IMR-90 (cell line): Measurements from ENCODE around the gene RNF4. TPM values are rescaled to one million over a fixed set of nuclear protein-coding genes. Genes with fewer than 3 reads are reported as not detected.

ENCODE experiments used
- ATAC-seq: fragments of 200-7000 bp; cut with Tn5 transposase; 2 replicates; pipeline ENCODE4 v1.9.1; 2020; ENCODE audit warnings: low read depth, mild to moderate bottlenecking, moderate library complexity
- BruUV-seq: library from RNA; stranded (reverse); fragments of 400-500 nt; replicated peaks from 2 replicates; lab custom pipeline; 2021; lab: Mats Ljungman, UMichigan
- CTCF ChIA-PET: fragments of 300-600 bp; formaldehyde crosslinking; extraction: SDS; loops from one replicate; lab custom pipeline; 2021; ENCODE audit warnings: antibody characterized with exemption; lab: Yijun Ruan, JAX
- POLR2A ChIA-PET: fragments of 300-600 bp; sonication (Branson Sonifier 250); formaldehyde crosslinking; loops from one replicate; lab custom pipeline; 2022; ENCODE audit warnings: antibody characterized with exemption; ENCODE audit not compliant: unreplicated experiment; lab: Charles Lee
- DNase-seq: peaks from one replicate; pipeline ENCODE4 v3.0.0; 2013
- H2AFZ ChIP-seq: replicated peaks from 2 replicates; pipeline ENCODE3; 2013; ENCODE audit warnings: low read length, mild to moderate bottlenecking; ENCODE audit not compliant: poor library complexity
- H2AK5ac ChIP-seq: 2 replicates; pipeline ENCODE4 v1.6.1; 2013; ENCODE audit warnings: low read depth, low read length, inconsistent platforms
- H2AK9ac ChIP-seq: replicated peaks from 2 replicates; pipeline ENCODE3; 2013; ENCODE audit warnings: mild to moderate bottlenecking, low read depth, low read length, moderate library complexity; ENCODE audit not compliant: poor library complexity
- H2BK120ac ChIP-seq: 2 replicates; pipeline ENCODE4 v1.6.1; 2013; ENCODE audit warnings: low read depth, low read length, inconsistent platforms
- H2BK15ac ChIP-seq: 3 replicates; pipeline ENCODE4 v1.6.1; 2013; ENCODE audit warnings: low read depth, low read length, inconsistent platforms
- H2BK20ac ChIP-seq: 2 replicates; pipeline ENCODE4 v1.6.1; 2013; ENCODE audit warnings: low read depth, mild to moderate bottlenecking, inconsistent platforms, low read length, moderate library complexity
- H2BK5ac ChIP-seq: 2 replicates; pipeline ENCODE4 v1.6.1; 2013; ENCODE audit warnings: mild to moderate bottlenecking, low read depth, low read length, inconsistent platforms; ENCODE audit not compliant: poor library complexity, severe bottlenecking
- H3K14ac ChIP-seq: replicated peaks from 2 replicates; pipeline ENCODE4 v1.6.1; 2013; ENCODE audit warnings: low read depth, low read length, inconsistent platforms
- H3K18ac ChIP-seq: 2 replicates; pipeline ENCODE4 v1.6.1; 2013; ENCODE audit warnings: low read depth, low read length, control low read depth
- H3K23ac ChIP-seq: 2 replicates; pipeline ENCODE4 v1.6.1; 2013; ENCODE audit warnings: low read depth, low read length, inconsistent platforms
- H3K27ac ChIP-seq: 2 replicates; pipeline ENCODE4 v1.5.1; 2013; ENCODE audit warnings: mild to moderate bottlenecking, control low read depth, low read length; ENCODE audit not compliant: insufficient read depth
- H3K27me3 ChIP-seq: 2 replicates; pipeline ENCODE4 v1.6.1; 2013; ENCODE audit warnings: low read length; ENCODE audit not compliant: control insufficient read depth, insufficient read depth
- H3K36me3 ChIP-seq: 2 replicates; pipeline ENCODE4 v1.6.1; 2013; ENCODE audit warnings: low read length, mixed read lengths; ENCODE audit not compliant: control insufficient read depth, insufficient read depth
- H3K4ac ChIP-seq: 2 replicates; pipeline ENCODE4 v1.6.1; 2013; ENCODE audit warnings: low read depth, low read length, inconsistent platforms
- H3K4me1 ChIP-seq: 2 replicates; pipeline ENCODE4 v1.6.1; 2013; ENCODE audit warnings: low read length, mixed read lengths; ENCODE audit not compliant: control insufficient read depth, insufficient read depth
- H3K4me2 ChIP-seq: 2 replicates; pipeline ENCODE4 v1.6.1; 2013; ENCODE audit warnings: low read depth, mild to moderate bottlenecking, control low read depth, low read length, moderate library complexity
- H3K4me3 ChIP-seq: 2 replicates; pipeline ENCODE4 v1.5.1; 2013; ENCODE audit warnings: low read depth, mild to moderate bottlenecking, control low read depth, low read length, moderate library complexity; ENCODE audit not compliant: insufficient read depth
- H3K56ac ChIP-seq: 2 replicates; pipeline ENCODE4 v1.6.1; 2013; ENCODE audit warnings: low read length, inconsistent platforms; ENCODE audit not compliant: insufficient read depth; ENCODE audit errors: extremely low read depth
- H3K79me1 ChIP-seq, 2 experiments: 2 replicates each; pipeline ENCODE4 v1.6.1; 2013; ENCODE audit warnings: low read length in 2 of 2, inconsistent platforms in 1 of 2, low read depth in 1 of 2
- H3K9ac ChIP-seq: 2 replicates; pipeline ENCODE4 v1.6.1; 2013; ENCODE audit warnings: low read depth, low read length, control low read depth
- H3K9me1 ChIP-seq: 2 replicates; pipeline ENCODE4 v1.6.1; 2013; ENCODE audit warnings: low read length, inconsistent platforms; ENCODE audit not compliant: insufficient read depth
- H3K9me3 ChIP-seq: 2 replicates; pipeline ENCODE4 v1.6.1; 2013; ENCODE audit warnings: low read length; ENCODE audit not compliant: control insufficient read depth, insufficient read depth
- H4K20me1 ChIP-seq: 2 replicates; pipeline ENCODE4 v1.6.1; 2013; ENCODE audit warnings: low read length, inconsistent platforms; ENCODE audit not compliant: insufficient read depth
- H4K5ac ChIP-seq: 2 replicates; pipeline ENCODE4 v1.6.1; 2013; ENCODE audit warnings: mild to moderate bottlenecking, low read depth, low read length, control low read depth
- H4K8ac ChIP-seq, 2 experiments: 2 replicates each; pipeline ENCODE4 v1.6.1; 2013; ENCODE audit warnings: low read depth in 2 of 2, low read length in 2 of 2, control low read depth in 1 of 2, inconsistent platforms in 1 of 2
- H4K91ac ChIP-seq: 2 replicates; pipeline ENCODE4 v1.6.1; 2013; ENCODE audit warnings: low read depth, low read length, inconsistent platforms; ENCODE audit not compliant: insufficient read depth
- BHLHE40 ChIP-seq: fragments of 150-350 bp; IDR thresholded peaks from 2 replicates; pipeline ENCODE4 v1.6.1; 2016; ENCODE audit warnings: mild to moderate bottlenecking, low read depth, low read length
- FOS ChIP-seq: fragments of 150-350 bp; IDR thresholded peaks from 2 replicates; pipeline ENCODE4 v1.6.1; 2016; ENCODE audit warnings: low read depth, low read length
- MAZ ChIP-seq: IDR thresholded peaks from 2 replicates; pipeline ENCODE4 v1.6.1; 2012; ENCODE audit warnings: low read depth, mild to moderate bottlenecking, low read length, improper control_type of control experiment, moderate library complexity, borderline replicate concordance
- MXI1 ChIP-seq: IDR thresholded peaks from 2 replicates; pipeline ENCODE4 v1.6.1; 2012; ENCODE audit warnings: low read depth, mild to moderate bottlenecking, low read length, moderate library complexity, borderline replicate concordance
- NFE2L2 ChIP-seq: fragments of 150-350 bp; IDR thresholded peaks from 2 replicates; pipeline ENCODE4 v1.6.1; 2016; ENCODE audit warnings: low read depth, mild to moderate bottlenecking, low read length
- POLR2A ChIP-seq: IDR thresholded peaks from 2 replicates; pipeline ENCODE4 v1.6.1; 2012; ENCODE audit warnings: mild to moderate bottlenecking, low read depth, low read length
- RAD21 ChIP-seq: IDR thresholded peaks from 2 replicates; pipeline ENCODE4 v1.6.1; 2012; ENCODE audit warnings: low read length, improper control_type of control experiment
- RCOR1 ChIP-seq: IDR thresholded peaks from 2 replicates; pipeline ENCODE4 v1.6.1; 2012; ENCODE audit warnings: mild to moderate bottlenecking, low read length, improper control_type of control experiment; ENCODE audit not compliant: insufficient replicate concordance
- SMC3 ChIP-seq: fragments of 150-350 bp; IDR thresholded peaks from 2 replicates; pipeline ENCODE4 v1.6.1; 2016; ENCODE audit warnings: low read depth, mild to moderate bottlenecking, antibody characterized with exemption, low read length, moderate library complexity
- WGBS, 2 experiments: methylation state at CpG; one replicate each; pipeline versions ENCODE4 v1.1.5 to v1.1.7; 2013; ENCODE audit warnings: missing lambda C conversion rate in 2 of 2; ENCODE audit not compliant: insufficient read length in 1 of 2; ENCODE audit errors: extremely low coverage in 2 of 2; 5-methylcytosine and 5-hydroxymethylcytosine counted together
- dilution Hi-C: fragments of 300-500 bp; cut with HindIII; formaldehyde crosslinking; loops from one replicate; pipeline ENCODE4 v1.14.3; 2018; ENCODE audit warnings: low sequenced_read_pairs; ENCODE audit not compliant: unreplicated experiment
- in situ Hi-C: fragments of 300-500 bp; cut with MboI; formaldehyde crosslinking; loops from 3 replicates; pipeline ENCODE4 v1.14.3; 2019; ENCODE audit warnings: low sequenced_read_pairs, inconsistent platforms, mixed read lengths
- intact Hi-C: fragments of 100-400 bp; cut with micrococcal nuclease; formaldehyde crosslinking; loops from 2 replicates; pipeline ENCODE4 v1.10.0; 2022
- polyA plus RNA-seq, 3 experiments: library from polyadenylated mRNA; depleted of rRNA; stranded (reverse); fragments of >200 nt; gene quantifications; 2 replicates each; pipeline ENCODE4 v1.2.3, GENCODE V29; 2012; ENCODE audit warnings: low replicate concordance in 1 of 3
- total RNA-seq: library from RNA; depleted of rRNA; stranded (reverse); fragments of >200 nt; gene quantifications from 2 replicates; pipeline ENCODE4 v1.2.3, GENCODE V29; 2012
- TF ChIP-seq, protein P1 (sequence below): fragments of 150-350 bp; IDR thresholded peaks from 2 replicates; pipeline ENCODE4 v1.6.1; 2017; ENCODE audit warnings: mild to moderate bottlenecking, antibody characterized with exemption, low read length, low read depth
- TF ChIP-seq, protein P2 (sequence below): fragments of 150-350 bp; IDR thresholded peaks from 2 replicates; pipeline ENCODE4 v1.6.1; 2016; ENCODE audit warnings: low read depth, mild to moderate bottlenecking, low read length, moderate library complexity, borderline replicate concordance

RNF4 gene
- total and polyA plus RNA-seq, 2 of the 4 experiments (the other 2 are of a cell fraction), result 63.8 to 73.8 TPM

DNA sequence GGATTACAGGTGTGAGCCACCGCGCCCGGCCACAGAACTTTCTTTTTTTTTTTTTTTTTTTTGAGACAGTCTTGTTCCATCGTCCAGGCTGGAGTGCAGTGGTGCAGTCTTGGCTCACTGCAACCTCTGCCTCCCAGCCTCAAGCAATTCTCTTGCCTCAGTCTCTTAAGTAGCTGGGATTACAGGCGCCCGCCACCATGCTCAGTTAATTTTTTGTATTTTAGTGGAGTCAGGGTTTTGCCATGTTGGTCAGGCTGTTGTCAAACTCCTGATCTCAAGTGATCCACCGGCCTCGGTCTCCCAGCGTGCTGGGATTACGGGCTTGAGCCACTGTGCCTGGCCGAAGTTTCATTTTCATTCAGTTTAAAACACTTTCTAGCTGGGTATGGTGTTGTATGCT lies 83.9 kb downstream of the RNF4 start:
- Histone ChIP-seq H4K20me1 (peaks cover 90% of the 10 kb centered on the region), H3K27ac (no peak overlapping the region), H2BK15ac (no peak overlapping the region), H3K23ac (no peak overlapping the region), H3K4me3 (no peak overlapping the region), H4K91ac (no peak overlapping the region), H2AFZ (no peak overlapping the region), H3K4me2 (no peak overlapping the region), H3K18ac (no peak overlapping the region), H4K8ac (no peak overlapping the region), H3K4ac (no peak overlapping the region), H3K4me1 (no peaks in the 10 kb centered on the region), H2BK120ac (no peak overlapping the region), H2AK5ac (no peak overlapping the region), H2BK20ac (no peak overlapping the region), H2AK9ac (no peak overlapping the region), H3K9me3 (no peaks in the 10 kb centered on the region), H3K56ac (no peak overlapping the region), H3K9me1 (peaks cover 7% of the 10 kb centered on the region; the same call in 1 of the 2 replicates), H2BK5ac (no peak overlapping the region), H3K36me3 (no peaks in the 10 kb centered on the region), H3K9ac (no peak overlapping the region), H4K5ac (no peak overlapping the region), H3K27me3 (no peaks in the 10 kb centered on the region), H3K14ac (no peak overlapping the region), H3K79me1 (peaks cover 0 to 41% of the 10 kb centered on the region in 2 experiments; a peak in 2 of 4 replicates)
- WGBS, 2 experiments, result no CpG with 5 or more reads among the region's 11 CpGs
- no TSS peak for BruUV-seq
- ChIA-PET POLR2A (no interaction called here), CTCF (no interaction called here)
- TF ChIP-seq NFE2L2 (no peak), SMC3 (no peak), POLR2A (no peak), MAZ (no peak), RAD21 (no peak), BHLHE40 (no peak), RCOR1 (no peak), FOS (no peak), MXI1 (no peak)
- TF ChIP-seq, protein P1, sequence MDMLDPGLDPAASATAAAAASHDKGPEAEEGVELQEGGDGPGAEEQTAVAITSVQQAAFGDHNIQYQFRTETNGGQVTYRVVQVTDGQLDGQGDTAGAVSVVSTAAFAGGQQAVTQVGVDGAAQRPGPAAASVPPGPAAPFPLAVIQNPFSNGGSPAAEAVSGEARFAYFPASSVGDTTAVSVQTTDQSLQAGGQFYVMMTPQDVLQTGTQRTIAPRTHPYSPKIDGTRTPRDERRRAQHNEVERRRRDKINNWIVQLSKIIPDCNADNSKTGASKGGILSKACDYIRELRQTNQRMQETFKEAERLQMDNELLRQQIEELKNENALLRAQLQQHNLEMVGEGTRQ, result no peak
- TF ChIP-seq, protein P2, sequence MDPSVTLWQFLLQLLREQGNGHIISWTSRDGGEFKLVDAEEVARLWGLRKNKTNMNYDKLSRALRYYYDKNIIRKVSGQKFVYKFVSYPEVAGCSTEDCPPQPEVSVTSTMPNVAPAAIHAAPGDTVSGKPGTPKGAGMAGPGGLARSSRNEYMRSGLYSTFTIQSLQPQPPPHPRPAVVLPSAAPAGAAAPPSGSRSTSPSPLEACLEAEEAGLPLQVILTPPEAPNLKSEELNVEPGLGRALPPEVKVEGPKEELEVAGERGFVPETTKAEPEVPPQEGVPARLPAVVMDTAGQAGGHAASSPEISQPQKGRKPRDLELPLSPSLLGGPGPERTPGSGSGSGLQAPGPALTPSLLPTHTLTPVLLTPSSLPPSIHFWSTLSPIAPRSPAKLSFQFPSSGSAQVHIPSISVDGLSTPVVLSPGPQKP, result no peak
- DNase-seq, result no peak
- intact Hi-C loops, result no loop called here
- in situ Hi-C loops, result no loop called here
- dilution Hi-C loops, result no loop called here
- no peak for ATAC-seq
